Glutamatergic neuron (in vitro differentiated cells): ENCODE measurements around the gene TPPP. TPM values are rescaled to one million over a fixed set of nuclear protein-coding genes. Genes with fewer than 3 reads are reported as not detected.

Experiments used
- DNase-seq: peaks from one replicate; pipeline ENCODE4 v3.0.0; 2022
- H3K27ac Mint-ChIP-seq: one replicate; pipeline ENCODE4 v1.8.0; 2020; ENCODE audit warnings: mild to moderate bottlenecking, mixed read lengths, inconsistent platforms; ENCODE audit not compliant: unreplicated experiment
- H3K27me3 Mint-ChIP-seq: one replicate; pipeline ENCODE4 v1.8.0; 2020; ENCODE audit warnings: mild to moderate bottlenecking, moderate library complexity, mixed read lengths, inconsistent platforms; ENCODE audit not compliant: unreplicated experiment
- H3K36me3 Mint-ChIP-seq: one replicate; pipeline ENCODE4 v1.8.0; 2020; ENCODE audit warnings: mild to moderate bottlenecking, mixed read lengths, inconsistent platforms; ENCODE audit not compliant: unreplicated experiment
- H3K4me1 Mint-ChIP-seq: one replicate; pipeline ENCODE4 v1.8.0; 2020; ENCODE audit warnings: mild to moderate bottlenecking, low read depth, mixed read lengths, inconsistent platforms; ENCODE audit not compliant: unreplicated experiment
- H3K4me3 Mint-ChIP-seq: one replicate; pipeline ENCODE4 v1.8.0; 2020; ENCODE audit warnings: mild to moderate bottlenecking, mixed read lengths, inconsistent platforms; ENCODE audit not compliant: unreplicated experiment
- H3K9me3 Mint-ChIP-seq: one replicate; pipeline ENCODE4 v1.8.0; 2020; ENCODE audit warnings: mild to moderate bottlenecking, moderate library complexity, mixed read lengths, inconsistent platforms; ENCODE audit not compliant: unreplicated experiment
- CTCF ChIP-seq: fragments of 200-600 bp; sonication (generic); IDR thresholded peaks from one replicate; pipeline ENCODE4 v1.5.0; 2021; ENCODE audit not compliant: partially characterized antibody, unreplicated experiment
- total RNA-seq: library from RNA; stranded (reverse); fragmentation: NEBNext Ultra II Directional; extraction: Animal tissue kit (Norgen Biotek cat#: 25700); gene quantifications from one replicate; pipeline ENCODE4 v1.2.1, GENCODE V29; 2021; ENCODE audit not compliant: unreplicated experiment

Gene TPPP
- total RNA-seq, 1 donor from 2014 or later: 44.5 TPM

GRCh38 chr5:619444-619843, 73.7 kb downstream of the TPPP start:
- Mint-ChIP-seq H3K36me3 (no peaks in the 10 kb centered on the region), H3K9me3 (peaks cover 6% of the 10 kb centered on the region), H3K27ac (no peak overlapping the region), H3K27me3 (peaks cover 7% of the 10 kb centered on the region), H3K4me3 (no peak overlapping the region), H3K4me1 (no peaks in the 10 kb centered on the region)
- no peak for DNase-seq
- no peak for TF ChIP-seq CTCF

- Mint-ChIP-seq H3K4me3 (peak overlapping the region; percentile 65), H3K4me1 (no peaks in the 10 kb centered on the region), H3K27me3 (peaks cover 9% of the 10 kb centered on the region), H3K27ac (no peak overlapping the region), H3K36me3 (no peaks in the 10 kb centered on the region), H3K9me3 (peaks cover 10% of the 10 kb centered on the region)
- no peak for DNase-seq
- no peak for TF ChIP-seq CTCF
These were observed 74.7 kb downstream of the TPPP start for GRCh38 chr5:618450-618849.

- peaks cover 11% of the 10 kb centered on the region for H3K27me3 Mint-ChIP-seq
- no peak for TF ChIP-seq CTCF
- peaks cover 10% of the 10 kb centered on the region for H3K9me3 Mint-ChIP-seq
- no peaks in the 10 kb centered on the region for H3K36me3 Mint-ChIP-seq
- no peak for DNase-seq
- H3K27ac Mint-ChIP-seq: peak overlapping the region; percentile 26
- H3K4me3 Mint-ChIP-seq: peak overlapping the region; percentile 65
- H3K4me1 Mint-ChIP-seq: peaks cover 2% of the 10 kb centered on the region
These were observed 75.3 kb downstream of the TPPP start for GRCh38 chr5:617896-618295.

- Mint-ChIP-seq H3K36me3 (no peaks in the 10 kb centered on the region), H3K9me3 (peaks cover 13% of the 10 kb centered on the region), H3K27ac (peak overlapping the region; percentile 23), H3K27me3 (peaks cover 9% of the 10 kb centered on the region), H3K4me1 (peaks cover 5% of the 10 kb centered on the region), H3K4me3 (peak overlapping the region; percentile 48)
- DNase-seq: no peak
- TF ChIP-seq CTCF: no peak
These were observed 76.6 kb downstream of the TPPP start for GRCh38 chr5:616484-617039.

- no peaks in the 10 kb centered on the region for H3K36me3 Mint-ChIP-seq
- peak; percentile 43 for DNase-seq
These were observed 80.4 kb downstream of the TPPP start for GRCh38 chr5:612498-613424.

More at GRCh38 chr5:612498-613424, 80.4 kb downstream of the TPPP start:
- peaks cover 5% of the 10 kb centered on the region for H3K4me1 Mint-ChIP-seq
- H3K27ac Mint-ChIP-seq: peak overlapping the region; percentile 17
- TF ChIP-seq CTCF: no peak
- H3K4me3 Mint-ChIP-seq: peak overlapping the region; percentile 93
- H3K27me3 Mint-ChIP-seq: peaks cover 8% of the 10 kb centered on the region
- peaks cover 12% of the 10 kb centered on the region for H3K9me3 Mint-ChIP-seq
